ENCODE measurements around the gene LGALS16.

DNA sequence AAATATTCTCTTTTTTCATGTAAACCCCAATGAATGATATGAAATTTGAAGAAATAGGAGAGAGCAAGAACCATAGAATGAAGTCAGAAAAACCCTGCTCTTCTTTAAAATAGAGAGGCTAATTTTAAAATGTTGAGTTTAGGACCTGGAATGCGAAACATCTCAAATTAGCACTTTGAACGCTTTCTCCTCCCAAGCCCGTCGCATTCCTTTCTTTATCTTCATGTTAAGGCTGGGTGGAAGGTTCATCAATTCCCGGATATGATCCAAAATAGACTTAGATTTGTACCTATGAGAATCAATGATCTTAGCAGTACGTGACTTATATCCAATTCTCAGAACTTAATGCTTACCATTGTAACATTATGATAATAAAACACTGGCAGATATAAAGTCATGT is 24.1 kb upstream of the LGALS16 start:
- TF ChIP-seq, protein P1, sequence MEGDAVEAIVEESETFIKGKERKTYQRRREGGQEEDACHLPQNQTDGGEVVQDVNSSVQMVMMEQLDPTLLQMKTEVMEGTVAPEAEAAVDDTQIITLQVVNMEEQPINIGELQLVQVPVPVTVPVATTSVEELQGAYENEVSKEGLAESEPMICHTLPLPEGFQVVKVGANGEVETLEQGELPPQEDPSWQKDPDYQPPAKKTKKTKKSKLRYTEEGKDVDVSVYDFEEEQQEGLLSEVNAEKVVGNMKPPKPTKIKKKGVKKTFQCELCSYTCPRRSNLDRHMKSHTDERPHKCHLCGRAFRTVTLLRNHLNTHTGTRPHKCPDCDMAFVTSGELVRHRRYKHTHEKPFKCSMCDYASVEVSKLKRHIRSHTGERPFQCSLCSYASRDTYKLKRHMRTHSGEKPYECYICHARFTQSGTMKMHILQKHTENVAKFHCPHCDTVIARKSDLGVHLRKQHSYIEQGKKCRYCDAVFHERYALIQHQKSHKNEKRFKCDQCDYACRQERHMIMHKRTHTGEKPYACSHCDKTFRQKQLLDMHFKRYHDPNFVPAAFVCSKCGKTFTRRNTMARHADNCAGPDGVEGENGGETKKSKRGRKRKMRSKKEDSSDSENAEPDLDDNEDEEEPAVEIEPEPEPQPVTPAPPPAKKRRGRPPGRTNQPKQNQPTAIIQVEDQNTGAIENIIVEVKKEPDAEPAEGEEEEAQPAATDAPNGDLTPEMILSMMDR (conservative IDR thresholded peaks at IDR 0.05) = no peak
- no peak for TF ChIP-seq EZH2 (IDR thresholded peaks at IDR 0.05; ENCODE audit: low read depth)

Measured in PC-9 (cell line).